NCI-H1092 (cell line): ENCODE data around the gene ACOT7.
A peak's percentile ranks its signal among the peaks of the same experiment; 100 is the strongest.

Experiments used
- DNase-seq: peaks from one replicate; lab custom pipeline; 2025; lab: John Stamatoyannopoulos, UW

ACOT7 gene

DNA sequence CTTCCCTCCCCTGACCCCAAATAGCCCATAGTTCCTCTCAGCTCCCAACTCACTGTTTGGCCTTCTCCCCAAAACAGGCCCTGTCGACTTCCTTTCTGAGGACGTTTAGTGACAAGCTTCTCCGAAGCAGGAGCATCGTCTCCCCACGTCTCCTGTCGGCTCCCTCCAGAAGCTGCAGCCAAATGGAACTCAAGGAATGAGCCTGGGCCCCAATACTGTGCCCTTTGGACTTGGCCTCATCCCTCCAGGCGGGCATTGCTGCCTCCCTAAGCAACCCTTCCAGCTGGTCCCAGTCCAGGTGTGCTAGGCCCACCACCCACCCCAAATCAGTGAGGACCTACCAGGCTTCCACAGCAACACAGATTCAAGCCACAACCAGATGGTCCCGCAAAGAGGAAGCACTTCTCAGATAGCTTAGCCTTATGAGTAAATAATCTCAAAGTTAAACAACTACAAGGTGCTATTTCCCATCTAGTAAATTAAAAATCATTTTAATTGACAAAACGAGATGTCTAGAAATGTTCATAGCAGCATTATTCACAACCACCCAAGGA is 33.0 kb downstream of the ACOT7 start:
- no peak for DNase-seq

DNA sequence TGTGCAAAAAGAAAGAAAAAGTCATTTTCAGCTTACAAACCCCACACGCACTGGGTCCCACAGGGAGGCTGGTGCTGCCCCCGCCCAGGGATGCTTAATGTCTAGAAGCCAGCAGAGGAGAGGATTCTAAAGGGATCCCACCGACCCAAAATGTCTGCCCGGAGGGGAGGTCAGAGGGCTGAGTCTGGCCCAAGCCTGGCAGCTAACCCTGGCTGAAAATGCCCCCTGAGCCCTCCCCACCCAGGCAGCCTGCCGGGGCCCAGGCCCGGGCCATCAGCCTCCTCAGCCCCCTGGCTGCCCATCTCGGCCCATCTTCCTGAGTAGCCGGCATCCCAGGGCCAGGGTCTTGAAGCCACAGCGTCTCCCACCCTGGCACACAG is 33.5 kb downstream of the ACOT7 start:
- DNase-seq = no peak

- DNase-seq = no peak
These were observed 34.1 kb downstream of the ACOT7 start for GRCh38 chr1:6359216-6360116.

GRCh38 chr1:6358757-6359201 is 34.8 kb downstream of the ACOT7 start:
- no peak for DNase-seq

- DNase-seq = no peak
These were observed 35.4 kb downstream of the ACOT7 start for GRCh38 chr1:6358144-6358624.

GRCh38 chr1:6357243-6357936 is 36.2 kb downstream of the ACOT7 start:
- no peak for DNase-seq

DNA sequence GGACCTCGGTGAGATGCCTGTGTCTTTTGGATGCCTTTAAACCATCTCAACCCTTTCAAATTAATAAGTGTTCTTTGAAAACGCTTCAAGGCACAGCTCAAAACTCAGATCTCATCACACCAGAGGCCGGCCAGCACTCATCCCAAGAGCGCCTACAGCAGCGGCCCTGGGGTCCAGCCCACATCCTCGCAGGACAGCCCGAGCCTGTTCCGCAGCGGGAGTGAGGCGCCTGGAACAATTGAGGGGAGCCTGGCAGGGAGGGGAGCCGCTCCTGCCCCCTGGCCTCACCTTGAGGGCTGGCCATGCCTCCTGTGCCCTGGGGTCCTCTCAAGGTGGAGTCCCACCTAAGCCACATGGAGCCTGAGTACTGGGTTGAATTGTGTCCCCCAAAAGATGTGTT is 37.9 kb downstream of the ACOT7 start:
- DNase-seq = no peak

DNA sequence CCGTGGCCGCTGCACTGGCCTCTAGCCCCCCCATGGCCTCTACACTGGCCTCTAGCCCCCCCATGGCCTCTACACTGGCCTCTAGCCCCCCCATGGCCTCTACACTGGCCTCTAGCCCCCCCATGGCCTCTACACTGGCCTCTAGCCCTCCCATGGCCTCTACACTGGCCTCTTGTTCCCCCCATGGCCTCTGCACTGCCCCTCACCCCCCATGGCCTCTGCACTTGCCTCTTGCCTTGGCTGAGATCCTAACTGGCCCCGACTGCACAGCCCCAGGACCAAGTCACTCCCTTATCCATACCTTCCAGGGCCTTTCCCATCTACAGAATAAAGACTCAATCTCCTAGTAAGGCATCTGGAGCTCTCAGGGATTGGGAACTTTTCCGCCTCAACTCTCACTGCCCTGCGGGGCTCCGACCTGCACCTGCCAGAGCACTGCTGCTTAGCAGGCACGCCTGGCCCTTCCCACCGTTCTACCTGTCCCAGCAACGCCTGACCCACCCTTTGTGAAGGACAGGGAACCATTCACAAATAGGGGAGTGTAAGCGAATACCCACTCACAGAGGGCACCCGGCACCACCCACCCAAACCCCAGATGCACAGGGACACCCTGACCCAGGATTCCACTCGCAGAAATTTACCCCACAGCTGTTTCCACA is 38.8 kb downstream of the ACOT7 start:
- DNase-seq = no peak

DNA sequence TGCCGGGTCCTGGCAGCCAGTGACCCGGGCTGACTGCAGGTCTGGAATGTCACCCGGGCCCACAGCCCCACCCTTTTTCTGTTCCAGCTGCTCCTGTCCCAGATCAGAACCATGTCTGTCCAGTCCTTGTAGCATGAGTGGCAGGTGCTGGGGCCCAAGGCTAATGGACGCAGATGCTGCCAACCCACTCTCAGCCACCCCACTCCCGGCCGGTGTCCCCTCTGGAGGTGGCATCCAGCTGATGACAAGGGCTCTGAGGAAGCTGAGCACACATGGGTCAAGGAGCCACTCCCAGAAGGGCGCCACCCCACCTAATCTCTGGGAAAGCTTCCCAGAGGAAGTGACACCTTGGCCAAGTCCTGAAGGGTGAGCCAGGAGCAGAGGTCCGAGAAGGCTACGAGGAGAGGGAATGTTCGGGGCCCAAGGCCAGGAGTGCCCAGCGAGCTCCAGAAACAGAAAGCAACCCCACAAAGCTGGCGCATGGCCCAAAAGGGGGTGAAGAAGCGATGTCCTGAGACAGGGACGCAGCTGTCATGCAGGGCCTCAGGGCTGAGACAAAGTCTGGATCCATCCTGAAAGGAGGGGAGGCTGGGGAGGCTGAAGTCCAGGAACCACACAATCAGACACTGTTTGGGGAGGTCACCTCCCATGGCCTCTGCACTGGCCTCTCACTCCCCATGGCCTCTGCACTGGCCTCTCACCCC is 39.5 kb downstream of the ACOT7 start:
- no peak for DNase-seq

GRCh38 chr1:6353619-6353954 is 40.0 kb downstream of the ACOT7 start:
- DNase-seq = no peak

DNA sequence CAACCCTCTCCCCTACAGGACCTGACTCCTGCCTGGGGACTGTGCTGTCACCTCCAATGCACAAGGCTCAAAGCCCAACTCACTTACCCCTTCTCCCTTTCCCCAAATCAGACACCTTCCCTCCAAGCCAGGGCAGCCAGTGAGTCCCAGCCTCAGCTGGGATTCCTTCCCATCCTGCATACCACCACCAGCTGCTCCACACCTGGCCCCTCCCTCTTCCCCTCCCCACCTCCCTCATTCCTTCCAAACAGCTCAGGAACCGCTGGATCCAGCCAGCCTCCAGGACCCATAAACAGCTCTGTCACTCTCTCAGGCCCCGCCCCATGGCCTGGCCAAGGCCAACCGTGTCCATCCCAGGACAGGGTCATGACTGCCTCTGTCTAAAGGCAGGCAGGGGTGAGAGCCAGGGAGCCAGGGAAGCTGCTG is 41.4 kb downstream of the ACOT7 start:
- DNase-seq = no peak

GRCh38 chr1:6351480-6352137 is 42.0 kb downstream of the ACOT7 start:
- DNase-seq = peak; percentile 89

DNA sequence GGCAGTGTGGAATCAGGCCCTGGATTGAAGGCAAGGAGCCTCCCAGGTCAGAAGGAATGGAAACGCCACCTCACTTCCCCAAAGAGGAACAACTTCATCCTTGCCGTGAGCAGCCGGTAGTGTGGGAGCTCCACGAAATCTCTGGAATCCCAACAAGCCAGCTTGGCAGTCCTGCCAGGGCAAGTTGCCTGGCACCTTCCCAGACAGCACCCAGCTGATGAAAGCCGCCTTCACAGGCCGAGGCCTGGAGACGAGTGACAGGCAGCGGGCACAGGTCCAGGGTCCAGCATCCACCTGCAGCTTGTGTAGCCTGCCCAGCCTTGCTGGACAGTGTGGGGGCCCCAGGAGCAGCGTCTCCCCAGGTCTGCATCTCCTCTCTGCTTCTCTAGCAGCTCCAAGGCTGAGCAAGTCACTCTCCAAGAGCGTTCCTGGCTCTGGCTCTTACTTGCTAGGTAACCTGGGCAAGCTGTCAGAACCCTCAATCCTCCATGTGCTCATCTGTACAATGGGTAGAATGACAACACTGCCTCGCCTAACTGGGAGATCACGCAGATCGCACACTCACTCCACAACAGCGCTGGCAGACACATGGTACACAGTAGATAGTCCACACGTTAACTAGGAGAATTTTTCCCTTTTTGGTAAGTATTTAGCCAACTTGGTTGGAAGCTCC is 43.0 kb downstream of the ACOT7 start:
- no peak for DNase-seq

- DNase-seq = no peak
These were observed 44.2 kb downstream of the ACOT7 start for GRCh38 chr1:6349254-6349943.

GRCh38 chr1:6348511-6349191 is 44.9 kb downstream of the ACOT7 start:
- no peak for DNase-seq

GRCh38 chr1:6347641-6348487 is 45.7 kb downstream of the ACOT7 start:
- DNase-seq = no peak

DNA sequence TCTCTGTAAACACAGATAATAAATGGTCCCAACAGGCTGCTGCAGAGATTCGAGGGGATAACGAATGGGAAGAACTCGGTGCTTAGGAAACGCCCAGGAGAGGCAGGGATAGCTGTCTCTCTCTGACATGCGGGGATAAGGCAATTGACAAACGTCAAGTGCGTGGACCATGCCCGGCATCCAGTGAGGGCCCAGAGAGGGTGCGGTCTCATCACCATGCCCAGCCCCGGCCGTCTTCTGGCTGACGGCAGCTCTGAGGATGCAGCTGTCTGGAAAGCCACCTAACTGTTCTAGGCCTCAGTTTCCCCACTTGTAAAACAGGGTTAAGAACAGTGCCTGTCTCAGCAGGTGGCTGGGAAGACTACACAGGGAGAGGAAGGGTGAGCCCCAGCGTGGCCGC is 48.1 kb downstream of the ACOT7 start:
- no peak for DNase-seq

- no peak for DNase-seq
These were observed 48.6 kb downstream of the ACOT7 start for GRCh38 chr1:6345009-6345408.
